SK-N-SH treated with all-trans-retinoic acid at 6 μM for 48 hours (cell line): ENCODE data around the gene MAP3K20.

Experiments used
- ARNTL ChIP-seq: fragments of 450-650 bp; formaldehyde crosslinking; IDR thresholded peaks from 2 replicates; pipeline ENCODE4 v1.5.0; 2020; ENCODE audit warnings: low read depth, mild to moderate bottlenecking, moderate library complexity, borderline replicate concordance
- RARB ChIP-seq: fragments of 250-450 bp; sonication (Bioruptor Pico); IDR thresholded peaks from 2 replicates; pipeline ENCODE4 v1.8.0; 2021; ENCODE audit warnings: mild to moderate bottlenecking, moderate library complexity
- TOX ChIP-seq: fragments of 250-450 bp; sonication (Bioruptor Pico); IDR thresholded peaks from 2 replicates; pipeline ENCODE4 v1.8.0; 2021; ENCODE audit warnings: mild to moderate bottlenecking, moderate library complexity, borderline replicate concordance
- TF ChIP-seq, protein P1 (sequence below): fragments of 250-450 bp; sonication (Bioruptor Pico); IDR thresholded peaks from 2 replicates; pipeline ENCODE4 v1.5.1; 2021; ENCODE audit warnings: mild to moderate bottlenecking, moderate library complexity
- TF ChIP-seq, protein P2 (sequence below): fragments of 250-450 bp; sonication (Bioruptor Pico); IDR thresholded peaks from 2 replicates; pipeline ENCODE4 v1.5.1; 2020; ENCODE audit warnings: low read depth, mild to moderate bottlenecking, moderate library complexity

DNA sequence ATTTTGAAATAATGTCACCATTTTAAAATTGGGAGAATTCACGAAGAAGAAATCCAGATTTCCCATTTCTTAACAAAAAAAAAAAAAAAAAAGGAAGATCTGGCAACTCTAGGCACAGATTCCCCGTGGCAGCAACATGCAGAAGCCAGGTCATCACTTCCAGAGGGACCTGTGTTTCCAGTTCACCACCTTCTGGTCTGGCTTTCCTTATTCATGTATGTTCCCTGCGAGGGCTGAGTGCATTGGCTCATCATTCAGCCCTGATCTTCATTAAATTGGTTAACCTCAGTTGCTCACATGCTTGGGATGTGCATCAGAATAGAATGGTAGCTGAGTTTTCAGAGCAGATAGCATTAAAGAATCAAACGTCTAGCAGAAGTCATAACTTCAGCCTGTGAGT, 25.0 kb upstream of the MAP3K20 start:
- TF ChIP-seq RARB (CRISPR knock-in tag) (no peak), ARNTL (CRISPR knock-in tag) (no peak), TOX (CRISPR knock-in tag) (no peak)
- TF ChIP-seq, protein P1, sequence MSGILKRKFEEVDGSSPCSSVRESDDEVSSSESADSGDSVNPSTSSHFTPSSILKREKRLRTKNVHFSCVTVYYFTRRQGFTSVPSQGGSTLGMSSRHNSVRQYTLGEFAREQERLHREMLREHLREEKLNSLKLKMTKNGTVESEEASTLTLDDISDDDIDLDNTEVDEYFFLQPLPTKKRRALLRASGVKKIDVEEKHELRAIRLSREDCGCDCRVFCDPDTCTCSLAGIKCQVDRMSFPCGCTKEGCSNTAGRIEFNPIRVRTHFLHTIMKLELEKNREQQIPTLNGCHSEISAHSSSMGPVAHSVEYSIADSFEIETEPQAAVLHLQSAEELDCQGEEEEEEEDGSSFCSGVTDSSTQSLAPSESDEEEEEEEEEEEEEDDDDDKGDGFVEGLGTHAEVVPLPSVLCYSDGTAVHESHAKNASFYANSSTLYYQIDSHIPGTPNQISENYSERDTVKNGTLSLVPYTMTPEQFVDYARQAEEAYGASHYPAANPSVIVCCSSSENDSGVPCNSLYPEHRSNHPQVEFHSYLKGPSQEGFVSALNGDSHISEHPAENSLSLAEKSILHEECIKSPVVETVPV = no peak
- TF ChIP-seq, protein P2, sequence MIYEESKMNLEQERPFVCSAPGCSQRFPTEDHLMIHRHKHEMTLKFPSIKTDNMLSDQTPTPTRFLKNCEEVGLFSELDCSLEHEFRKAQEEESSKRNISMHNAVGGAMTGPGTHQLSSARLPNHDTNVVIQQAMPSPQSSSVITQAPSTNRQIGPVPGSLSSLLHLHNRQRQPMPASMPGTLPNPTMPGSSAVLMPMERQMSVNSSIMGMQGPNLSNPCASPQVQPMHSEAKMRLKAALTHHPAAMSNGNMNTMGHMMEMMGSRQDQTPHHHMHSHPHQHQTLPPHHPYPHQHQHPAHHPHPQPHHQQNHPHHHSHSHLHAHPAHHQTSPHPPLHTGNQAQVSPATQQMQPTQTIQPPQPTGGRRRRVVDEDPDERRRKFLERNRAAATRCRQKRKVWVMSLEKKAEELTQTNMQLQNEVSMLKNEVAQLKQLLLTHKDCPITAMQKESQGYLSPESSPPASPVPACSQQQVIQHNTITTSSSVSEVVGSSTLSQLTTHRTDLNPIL (CRISPR knock-in tag) = no peak
